Suprapubic skin (tissue), 3 donors: ENCODE data around the gene FAAP100.

Source experiments
- CTCF ChIP-seq, 2 donors: fragments of 200-600 bp in 1 of 2; fragments of 450-650 bp in 1 of 2; sonication (generic) in 1 of 2; IDR thresholded peaks; one replicate each; pipeline ENCODE4 v1.5.1; 2016 to 2019; ENCODE audit warnings: antibody characterized with exemption in 2 of 2, mild to moderate bottlenecking in 1 of 2, moderate library complexity in 1 of 2
- EP300 ChIP-seq: sonication (generic); formaldehyde crosslinking; IDR thresholded peaks from one replicate; pipeline ENCODE4 v1.6.1; 2017; ENCODE audit warnings: antibody characterized with exemption
- POLR2A ChIP-seq, 2 donors: fragments of 450-650 bp; IDR thresholded peaks; one replicate each; pipeline ENCODE4 v1.6.1; 2017; ENCODE audit warnings: antibody characterized with exemption in 2 of 2, mild to moderate bottlenecking in 2 of 2, moderate library complexity in 2 of 2

GRCh38 chr17:81591971-81592370, 39.8 kb upstream of the FAAP100 start:
- TF ChIP-seq POLR2A (IDR thresholded peaks at IDR 0.05) (no peak), CTCF (IDR thresholded peaks at IDR 0.05) (no peak), EP300 (no peak)
